ACC112 (cell line): ENCODE results near the gene ZNF470.
A peak's percentile ranks its signal among the peaks of the same experiment; 100 is the strongest.

ENCODE experiments used
- H2AFZ ChIP-seq: fragments of 200-600 bp; sonication (generic); one replicate; pipeline ENCODE4 v1.6.0; 2017; ENCODE audit warnings: antibody characterized with exemption, low read length; ENCODE audit not compliant: unreplicated experiment
- H3K27ac ChIP-seq: fragments of 200-600 bp; sonication (generic); 2 replicates; pipeline ENCODE4 v1.5.1; 2014; ENCODE audit warnings: low read depth, mild to moderate bottlenecking, antibody characterized with exemption, low read length, moderate library complexity
- H3K27me3 ChIP-seq: fragments of 200-600 bp; sonication (generic); 2 replicates; pipeline ENCODE4 v1.6.1; 2014; ENCODE audit warnings: mild to moderate bottlenecking, antibody characterized with exemption, low read length, moderate library complexity, mixed read lengths; ENCODE audit not compliant: insufficient read depth
- H3K36me3 ChIP-seq: fragments of 200-600 bp; sonication (generic); 2 replicates; pipeline ENCODE4 v1.6.1; 2016; ENCODE audit warnings: mild to moderate bottlenecking, antibody characterized with exemption, low read length, moderate library complexity, mixed read lengths; ENCODE audit not compliant: insufficient read depth
- H3K4me1 ChIP-seq: fragments of 200-600 bp; sonication (generic); one replicate; pipeline ENCODE4 v1.6.1; 2016; ENCODE audit warnings: low read length, mixed read lengths; ENCODE audit not compliant: insufficient read depth, unreplicated experiment, control insufficient read depth
- H3K4me3 ChIP-seq: fragments of 200-600 bp; sonication (generic); 2 replicates; pipeline ENCODE4 v1.5.1; 2014; ENCODE audit warnings: mild to moderate bottlenecking, low read depth, low read length
- H3K79me2 ChIP-seq: fragments of 200-600 bp; sonication (generic); one replicate; pipeline ENCODE4 v1.6.0; 2016; ENCODE audit warnings: low read length; ENCODE audit not compliant: control insufficient read depth, unreplicated experiment, insufficient read depth

The ZNF470 gene

GRCh38 chr19:56567274-56568120 is at the start of gene ZNF470:
TSS of gene ZNF470 (plus strand) at chr19:56567468. CDS start at chr19:56570312, 2,844 bp downstream.
- Histone ChIP-seq H2AFZ (peak within 1 kb of the TSS; percentile 92), H3K79me2 (peaks cover 7% of the 10 kb centered on the region), H3K27ac (peak within 1 kb of the TSS; percentile 38), H3K4me3 (peak within 1 kb of the TSS; percentile 94), H3K36me3 (peaks cover 30% of the 10 kb centered on the region), H3K27me3 (no peaks in the 10 kb centered on the region), H3K4me1 (no peaks in the 10 kb centered on the region)

- Histone ChIP-seq H3K27me3 (no peaks in the 10 kb centered on the region), H3K4me1 (no peaks in the 10 kb centered on the region), H3K36me3 (peaks cover 7% of the 10 kb centered on the region; the same call in 1 of the 2 replicates), H3K4me3 (no peak overlapping the region), H3K79me2 (no peaks in the 10 kb centered on the region), H2AFZ (no peak overlapping the region), H3K27ac (no peak overlapping the region)
Measured at GRCh38 chr19:56525214-56525860, 41.9 kb upstream of the ZNF470 start.

- Histone ChIP-seq H2AFZ (no peak overlapping the region), H3K4me1 (no peaks in the 10 kb centered on the region), H3K36me3 (peaks cover 4% of the 10 kb centered on the region), H3K27me3 (no peaks in the 10 kb centered on the region), H3K4me3 (peak overlapping the region; percentile 83), H3K79me2 (peaks cover 6% of the 10 kb centered on the region), H3K27ac (no peak overlapping the region)
Measured at GRCh38 chr19:56537442-56537841, 29.8 kb upstream of the ZNF470 start.

- Histone ChIP-seq H3K36me3 (peaks cover 4% of the 10 kb centered on the region), H3K4me3 (peak overlapping the region; percentile 83), H3K27ac (peak overlapping the region; percentile 60), H3K79me2 (peaks cover 6% of the 10 kb centered on the region), H2AFZ (peak overlapping the region; percentile 94), H3K4me1 (no peaks in the 10 kb centered on the region), H3K27me3 (no peaks in the 10 kb centered on the region)
Measured at GRCh38 chr19:56538254-56538760, 29.0 kb upstream of the ZNF470 start.

- Histone ChIP-seq H3K27ac (peak within 1 kb of the TSS; percentile 60), H2AFZ (peak within 1 kb of the TSS; percentile 94), H3K4me1 (no peaks in the 10 kb centered on the region), H3K27me3 (no peaks in the 10 kb centered on the region), H3K36me3 (peaks cover 9% of the 10 kb centered on the region), H3K79me2 (peaks cover 6% of the 10 kb centered on the region), H3K4me3 (peak within 1 kb of the TSS; percentile 98)
Measured at GRCh38 chr19:56538761-56539263, 28.5 kb upstream of the ZNF470 start, which contains the start of gene ZFP28. TSS of gene ZFP28 (plus strand) at chr19:56538948. CDS start at chr19:56539019, 71 bp downstream.

GRCh38 chr19:56543776-56544175 is 23.5 kb upstream of the ZNF470 start:
- Histone ChIP-seq H3K36me3 (peaks cover 52% of the 10 kb centered on the region), H3K27ac (no peak overlapping the region), H3K4me1 (no peaks in the 10 kb centered on the region), H3K27me3 (no peaks in the 10 kb centered on the region), H2AFZ (no peak overlapping the region), H3K79me2 (peaks cover 9% of the 10 kb centered on the region), H3K4me3 (no peak overlapping the region)

- Histone ChIP-seq H3K36me3 (peaks cover 81% of the 10 kb centered on the region), H3K79me2 (peaks cover 2% of the 10 kb centered on the region), H3K27me3 (no peaks in the 10 kb centered on the region), H3K27ac (no peak overlapping the region), H3K4me3 (no peak overlapping the region), H3K4me1 (no peaks in the 10 kb centered on the region), H2AFZ (no peak overlapping the region)
Measured at GRCh38 chr19:56547535-56547934, 19.7 kb upstream of the ZNF470 start.

- Histone ChIP-seq H3K4me1 (no peaks in the 10 kb centered on the region), H2AFZ (no peak overlapping the region), H3K27me3 (no peaks in the 10 kb centered on the region), H3K27ac (no peak overlapping the region), H3K79me2 (no peaks in the 10 kb centered on the region), H3K36me3 (peaks cover 71% of the 10 kb centered on the region), H3K4me3 (no peak overlapping the region)
Measured at GRCh38 chr19:56554272-56554869, 12.9 kb upstream of the ZNF470 start.

GRCh38 chr19:56562766-56563165 is 4.5 kb upstream of the ZNF470 start:
- H3K79me2 ChIP-seq, result no peaks in the 10 kb centered on the region
- H3K36me3 ChIP-seq, result peaks cover 4% of the 10 kb centered on the region; the same call in 1 of the 2 replicates
- H3K27me3 ChIP-seq, result no peaks in the 10 kb centered on the region
- H2AFZ ChIP-seq, result no peak overlapping the region
- no peak overlapping the region for H3K4me3 ChIP-seq
- H3K27ac ChIP-seq, result no peak overlapping the region
- no peaks in the 10 kb centered on the region for H3K4me1 ChIP-seq

GRCh38 chr19:56566904-56567273 is 379 bp upstream of the ZNF470 start:
- H2AFZ ChIP-seq, result peak overlapping the region; percentile 92
- H3K27ac ChIP-seq, result no peak overlapping the region
- peaks cover 29% of the 10 kb centered on the region for H3K36me3 ChIP-seq
- peaks cover 7% of the 10 kb centered on the region for H3K79me2 ChIP-seq
- H3K4me3 ChIP-seq, result peak overlapping the region; percentile 94
- no peaks in the 10 kb centered on the region for H3K4me1 ChIP-seq
- H3K27me3 ChIP-seq, result no peaks in the 10 kb centered on the region
